Measurements from ENCODE around the gene STXBP1.

STXBP1 gene

GRCh38 chr9:127693143-127693542, 81.1 kb downstream of the STXBP1 start:
- no peak for DNase-seq (ENCODE audit: low read depth)

- no peak for DNase-seq (ENCODE audit: low read depth)
These were observed 81.6 kb downstream of the STXBP1 start for GRCh38 chr9:127693697-127694096.

- DNase-seq (ENCODE audit: low read depth): no peak
These were observed 83.0 kb downstream of the STXBP1 start for GRCh38 chr9:127694890-127695720.

- DNase-seq (ENCODE audit: low read depth): no peak
These were observed 85.5 kb downstream of the STXBP1 start for GRCh38 chr9:127697575-127697974.

- DNase-seq (ENCODE audit: low read depth): no peak
These were observed 86.3 kb downstream of the STXBP1 start for GRCh38 chr9:127698386-127698785.

- DNase-seq (ENCODE audit: low read depth): peak; percentile 99
These were observed 87.1 kb downstream of the STXBP1 start for GRCh38 chr9:127698985-127699670.

GRCh38 chr9:127700140-127700539, 88.1 kb downstream of the STXBP1 start:
- DNase-seq (ENCODE audit: low read depth): no peak

GRCh38 chr9:127700594-127701255, 88.6 kb downstream of the STXBP1 start:
- no peak for DNase-seq (ENCODE audit: low read depth)

- DNase-seq (ENCODE audit: low read depth): no peak
These were observed 91.3 kb downstream of the STXBP1 start for GRCh38 chr9:127703289-127703946.

- DNase-seq (ENCODE audit: low read depth): no peak
These were observed 93.7 kb downstream of the STXBP1 start for GRCh38 chr9:127705577-127706379.

- DNase-seq (ENCODE audit: low read depth): no peak
These were observed 94.8 kb downstream of the STXBP1 start, which contains the start of gene CFAP157 for GRCh38 chr9:127706836-127707241. TSS of gene CFAP157 (plus strand) at chr9:127706988. CDS start at chr9:127707032, 44 bp downstream.

GRCh38 chr9:127707766-127708165, 95.7 kb downstream of the STXBP1 start:
- no peak for DNase-seq (ENCODE audit: low read depth)

- no peak for DNase-seq (ENCODE audit: low read depth)
These were observed 97.0 kb downstream of the STXBP1 start for GRCh38 chr9:127708952-127709587.

- no peak for DNase-seq (ENCODE audit: low read depth)
These were observed 98.2 kb downstream of the STXBP1 start for GRCh38 chr9:127710204-127710783.

GRCh38 chr9:127711226-127711701, 99.2 kb downstream of the STXBP1 start:
- no peak for DNase-seq (ENCODE audit: low read depth)

GRCh38 chr9:127711831-127712274, 99.8 kb downstream of the STXBP1 start:
- DNase-seq (ENCODE audit: low read depth): no peak

- DNase-seq (ENCODE audit: low read depth): no peak
These were observed 100.3 kb downstream of the STXBP1 start for GRCh38 chr9:127712371-127712770.

GRCh38 chr9:127712867-127713266, 100.8 kb downstream of the STXBP1 start:
- DNase-seq (ENCODE audit: low read depth): no peak

GRCh38 chr9:127714020-127714750, 102.1 kb downstream of the STXBP1 start:
- no peak for DNase-seq (ENCODE audit: low read depth)

Data from iris pigment epithelial cell (primary cell).